HG02870 (cell line): Measurements from ENCODE around the gene GPX4.

Source experiments
- ATAC-seq: cut with Tn5 transposase; IDR thresholded peaks from one replicate; pipeline ENCODE4 v1.9.1; 2021; ENCODE audit warnings: mild to moderate bottlenecking, moderate library complexity; ENCODE audit not compliant: unreplicated experiment

GPX4 gene

DNA sequence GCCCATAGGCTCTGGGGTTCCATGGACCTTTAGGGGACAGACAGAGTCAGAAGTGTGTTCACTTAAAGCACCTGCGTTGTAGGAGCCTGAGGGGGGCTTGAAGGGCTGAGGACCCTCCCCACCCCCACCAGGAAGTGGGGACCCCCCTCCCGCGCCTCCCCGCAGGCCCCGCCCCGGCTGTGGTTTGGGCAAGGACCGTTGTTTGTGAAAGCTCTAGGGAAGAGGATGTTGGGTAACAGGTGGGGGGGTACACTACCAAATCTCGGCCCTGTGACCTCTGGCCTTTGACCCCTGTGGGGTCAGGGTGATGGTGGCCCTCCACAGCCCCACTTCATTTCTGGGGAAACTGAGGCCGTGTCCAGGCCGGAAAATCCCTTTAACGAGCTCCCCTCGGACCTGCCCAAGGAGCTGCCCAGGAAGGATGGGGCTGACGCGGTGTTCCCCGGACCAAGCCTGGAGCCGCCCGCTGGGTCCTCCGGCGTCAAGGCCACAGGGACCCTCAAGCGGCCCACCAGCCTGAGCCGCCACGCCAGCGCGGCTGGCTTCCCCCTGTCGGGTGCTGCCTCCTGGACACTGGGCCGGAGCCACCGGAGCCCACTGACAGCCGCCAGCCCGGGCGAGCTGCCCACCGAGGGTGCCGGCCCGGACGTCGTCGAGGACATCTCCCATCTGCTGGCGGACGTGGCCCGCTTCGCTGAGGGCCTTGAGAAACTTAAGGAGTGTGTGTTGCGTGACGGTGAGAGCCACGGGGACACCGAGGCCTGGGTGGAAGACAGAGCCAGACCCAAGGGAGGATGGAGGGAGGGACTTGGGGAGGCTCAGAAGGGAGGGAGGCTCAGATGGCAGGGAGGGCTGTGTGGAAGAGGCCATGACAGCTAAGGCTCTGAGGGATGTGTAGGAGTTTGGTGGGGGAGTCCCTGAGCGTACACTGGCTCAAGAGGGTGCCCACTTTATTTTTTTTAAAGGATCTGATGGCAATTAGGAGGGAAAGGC lies 35.5 kb upstream of the GPX4 start:
- ATAC-seq, result no peak

GRCh38 chr19:1069009-1069779 lies 34.6 kb upstream of the GPX4 start:
- ATAC-seq, result no peak

GRCh38 chr19:1070576-1070930 lies 33.2 kb upstream of the GPX4 start:
- no peak for ATAC-seq

DNA sequence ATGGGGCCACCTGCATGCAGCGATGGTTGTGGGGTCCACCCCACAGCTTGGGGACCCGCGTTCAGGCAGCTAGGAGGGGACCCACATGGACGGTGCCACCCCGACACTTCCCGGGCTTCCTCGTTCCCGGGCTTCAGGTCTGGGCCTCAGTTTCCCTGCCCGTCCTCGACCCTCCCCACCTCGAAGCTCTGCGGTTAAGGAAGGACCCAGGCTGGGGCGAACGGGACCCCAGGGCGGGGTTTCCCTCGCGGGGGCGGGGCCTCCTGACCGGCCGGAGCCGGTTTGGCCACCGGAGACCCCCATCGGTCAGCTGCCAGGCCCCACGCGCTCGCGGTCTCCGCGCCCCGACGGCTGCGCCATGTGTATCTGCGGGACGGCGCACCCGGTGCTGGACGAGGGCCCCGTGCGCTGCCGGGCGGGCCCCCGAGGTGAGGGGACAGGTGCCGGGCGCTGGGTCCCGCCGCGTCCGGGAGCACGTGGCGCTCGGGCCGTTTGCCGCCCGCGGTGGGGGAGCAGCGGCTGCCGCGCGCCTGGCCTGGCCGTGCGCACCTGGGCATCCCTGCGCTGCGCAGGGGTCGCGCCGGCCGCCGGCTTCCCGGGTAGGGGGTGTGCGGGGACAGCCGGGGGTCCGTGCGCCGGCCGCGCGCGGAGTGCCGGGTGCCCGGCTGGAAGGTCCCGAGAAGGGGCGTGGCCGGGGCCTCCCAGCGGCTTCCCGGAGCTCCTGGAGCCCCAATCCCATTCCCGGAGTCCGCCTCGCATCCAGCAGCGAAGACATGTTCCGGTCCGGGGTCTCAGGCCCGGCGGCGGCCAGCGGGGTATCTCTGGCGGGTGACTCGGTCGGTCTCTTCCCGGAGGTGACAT lies 32.6 kb upstream of the GPX4 start:
- ATAC-seq, result no peak

GRCh38 chr19:1072371-1073015 lies 31.3 kb upstream of the GPX4 start:
- ATAC-seq, result no peak

DNA sequence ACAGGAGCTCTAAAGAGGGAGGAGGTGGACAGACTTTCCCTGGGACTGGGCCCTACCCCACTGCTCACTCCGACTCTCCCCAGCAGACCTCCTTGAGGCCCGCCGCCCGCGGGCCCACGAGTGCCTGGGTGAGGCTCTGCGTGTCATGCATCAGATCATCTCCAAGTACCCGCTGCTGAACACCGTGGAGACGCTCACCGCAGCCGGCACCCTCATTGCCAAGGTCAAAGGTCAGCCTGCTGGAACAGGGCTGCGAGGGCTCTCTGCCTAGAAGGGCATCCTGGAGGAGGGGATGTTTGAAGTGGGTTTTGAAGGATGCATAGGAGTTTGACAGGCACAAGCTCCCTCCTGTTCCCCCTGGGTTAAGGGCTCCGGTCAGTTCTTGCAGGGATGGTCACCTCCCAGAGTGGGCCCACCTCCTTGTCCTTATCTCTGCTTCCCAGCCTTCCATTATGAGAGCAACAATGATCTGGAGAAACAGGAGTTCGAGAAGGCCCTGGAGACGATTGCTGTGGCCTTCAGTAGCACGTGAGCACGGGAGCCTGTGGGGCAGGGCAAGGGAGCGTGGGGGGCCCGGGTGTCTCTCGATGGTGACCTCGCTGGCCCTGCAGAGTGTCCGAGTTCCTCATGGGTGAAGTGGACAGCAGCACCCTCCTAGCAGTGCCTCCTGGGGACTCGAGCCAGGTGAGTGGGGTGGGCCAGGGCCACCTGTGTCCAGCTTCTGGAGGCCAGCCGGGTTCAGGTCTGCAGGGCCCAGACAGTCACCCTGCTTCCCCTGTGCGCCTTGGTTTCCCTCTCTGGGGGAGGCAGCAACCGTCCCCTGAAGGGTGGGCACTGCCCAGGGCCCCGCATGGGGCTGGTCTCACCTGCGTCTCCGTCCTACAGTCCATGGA lies 30.5 kb upstream of the GPX4 start:
- ATAC-seq, result no peak

- no peak for ATAC-seq
These were observed 29.8 kb upstream of the GPX4 start for GRCh38 chr19:1073956-1074517.

DNA sequence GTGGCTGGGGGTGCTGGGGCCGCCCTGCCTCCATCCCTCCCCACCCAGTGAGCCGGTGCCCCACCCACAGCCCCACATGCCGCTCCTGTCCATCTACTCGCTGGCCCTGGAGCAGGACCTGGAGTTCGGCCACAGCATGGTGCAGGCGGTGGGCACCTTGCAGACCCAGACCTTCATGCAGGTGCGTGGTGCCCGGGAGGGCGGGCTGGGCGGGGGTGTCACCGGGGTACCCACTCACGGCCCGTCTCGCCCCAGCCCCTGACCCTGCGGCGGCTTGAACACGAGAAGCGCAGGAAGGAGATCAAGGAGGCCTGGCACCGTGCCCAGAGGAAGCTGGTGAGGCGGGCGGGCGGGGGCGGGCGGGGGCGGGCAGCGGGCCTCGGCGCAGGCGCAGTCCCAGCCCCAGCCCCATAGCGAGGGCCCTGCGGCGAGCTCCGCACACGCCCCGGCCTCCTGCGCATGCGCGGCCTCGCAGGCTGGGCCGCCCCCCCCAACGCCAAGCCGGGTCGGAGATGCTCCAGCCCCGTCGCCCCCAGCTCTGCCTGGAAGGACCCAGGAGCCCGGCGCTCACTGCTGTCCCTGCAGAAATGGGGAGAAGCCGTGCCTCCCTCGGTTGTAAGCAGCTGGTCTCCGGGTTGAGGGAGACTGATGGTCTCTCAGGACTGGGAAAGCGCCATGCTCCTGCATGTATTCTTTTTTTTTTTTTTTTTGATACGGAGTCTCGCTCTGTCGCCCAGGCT lies 29.1 kb upstream of the GPX4 start:
- no peak for ATAC-seq

DNA sequence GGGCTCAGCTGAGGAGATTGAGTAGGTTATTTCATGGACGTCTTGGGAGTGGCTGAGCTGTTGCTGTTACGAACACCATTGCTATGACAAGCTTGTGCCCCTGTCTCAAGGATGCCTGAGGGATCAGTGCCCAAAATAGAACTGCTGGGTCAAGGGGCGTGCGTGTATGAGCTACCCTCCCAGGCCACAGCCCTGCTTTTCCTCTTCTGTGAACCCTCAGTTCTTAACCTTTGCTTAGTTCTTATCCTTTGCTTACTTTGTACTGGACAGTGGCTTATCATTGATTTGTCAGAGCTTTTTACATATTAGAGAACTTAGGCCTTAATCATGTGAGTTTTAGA lies 27.8 kb upstream of the GPX4 start:
- no peak for ATAC-seq

- ATAC-seq, result no peak
These were observed 26.8 kb upstream of the GPX4 start for GRCh38 chr19:1076951-1077350.

DNA sequence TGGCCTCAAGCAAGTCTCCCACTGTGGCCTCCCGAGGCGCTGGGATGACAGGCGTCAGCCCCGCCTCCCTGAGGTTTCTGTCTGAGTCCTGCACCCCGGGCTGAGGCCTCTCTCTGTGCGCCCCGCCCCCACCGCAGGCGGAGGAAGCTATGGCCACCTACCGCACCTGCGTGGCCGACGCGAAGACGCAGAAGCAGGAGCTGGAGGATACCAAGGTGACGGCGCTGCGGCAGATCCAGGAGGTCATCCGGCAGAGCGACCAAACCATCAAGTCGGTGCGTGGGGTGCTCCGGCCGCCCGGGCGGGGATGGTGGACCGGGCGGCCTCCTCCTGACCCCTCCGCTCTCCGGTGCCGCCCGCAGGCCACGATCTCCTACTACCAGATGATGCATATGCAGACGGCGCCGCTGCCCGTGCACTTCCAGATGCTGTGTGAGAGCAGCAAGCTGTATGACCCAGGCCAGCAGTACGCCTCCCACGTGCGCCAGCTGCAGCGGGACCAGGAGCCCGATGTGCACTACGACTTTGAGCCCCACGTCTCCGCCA lies 24.2 kb upstream of the GPX4 start:
- no peak for ATAC-seq

- ATAC-seq, result no peak
These were observed 23.2 kb upstream of the GPX4 start for GRCh38 chr19:1080360-1081161.

DNA sequence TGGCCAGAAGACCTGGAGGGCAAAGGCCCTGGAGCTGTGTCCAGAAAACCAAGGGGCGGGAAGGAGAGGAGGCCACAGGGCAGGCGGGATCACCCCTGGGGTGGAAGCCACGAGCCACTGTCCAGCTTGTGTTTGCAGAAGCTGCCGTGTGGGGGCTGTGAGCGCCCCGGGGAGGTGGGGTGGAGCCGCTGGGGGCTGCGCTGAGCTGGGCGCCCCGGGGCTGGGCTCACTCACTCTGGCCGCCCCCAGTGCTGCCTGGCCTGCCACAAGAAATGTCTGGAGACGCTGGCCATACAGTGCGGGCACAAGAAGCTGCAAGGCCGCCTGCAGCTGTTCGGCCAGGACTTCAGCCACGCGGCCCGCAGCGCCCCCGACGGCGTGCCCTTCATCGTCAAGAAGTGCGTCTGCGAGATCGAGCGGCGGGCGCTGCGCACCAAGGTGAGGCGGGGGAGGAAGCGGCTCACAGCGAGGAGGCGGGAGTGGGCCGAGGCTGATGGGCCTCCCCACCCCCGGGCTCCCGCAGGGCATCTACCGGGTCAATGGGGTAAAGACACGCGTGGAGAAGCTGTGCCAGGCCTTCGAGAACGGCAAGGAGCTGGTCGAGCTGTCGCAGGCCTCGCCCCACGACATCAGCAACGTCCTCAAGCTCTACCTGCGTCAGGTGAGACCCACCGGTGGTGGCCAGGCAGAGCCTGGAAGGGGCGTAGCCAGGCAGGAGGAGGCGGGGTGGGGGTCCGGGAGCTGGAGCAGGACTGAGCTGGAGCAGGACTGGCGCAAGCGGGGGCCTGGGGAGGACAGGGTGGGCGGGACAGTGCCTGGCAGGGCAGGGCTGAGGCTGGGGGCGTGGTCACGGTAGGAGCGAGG lies 22.3 kb upstream of the GPX4 start:
- no peak for ATAC-seq

DNA sequence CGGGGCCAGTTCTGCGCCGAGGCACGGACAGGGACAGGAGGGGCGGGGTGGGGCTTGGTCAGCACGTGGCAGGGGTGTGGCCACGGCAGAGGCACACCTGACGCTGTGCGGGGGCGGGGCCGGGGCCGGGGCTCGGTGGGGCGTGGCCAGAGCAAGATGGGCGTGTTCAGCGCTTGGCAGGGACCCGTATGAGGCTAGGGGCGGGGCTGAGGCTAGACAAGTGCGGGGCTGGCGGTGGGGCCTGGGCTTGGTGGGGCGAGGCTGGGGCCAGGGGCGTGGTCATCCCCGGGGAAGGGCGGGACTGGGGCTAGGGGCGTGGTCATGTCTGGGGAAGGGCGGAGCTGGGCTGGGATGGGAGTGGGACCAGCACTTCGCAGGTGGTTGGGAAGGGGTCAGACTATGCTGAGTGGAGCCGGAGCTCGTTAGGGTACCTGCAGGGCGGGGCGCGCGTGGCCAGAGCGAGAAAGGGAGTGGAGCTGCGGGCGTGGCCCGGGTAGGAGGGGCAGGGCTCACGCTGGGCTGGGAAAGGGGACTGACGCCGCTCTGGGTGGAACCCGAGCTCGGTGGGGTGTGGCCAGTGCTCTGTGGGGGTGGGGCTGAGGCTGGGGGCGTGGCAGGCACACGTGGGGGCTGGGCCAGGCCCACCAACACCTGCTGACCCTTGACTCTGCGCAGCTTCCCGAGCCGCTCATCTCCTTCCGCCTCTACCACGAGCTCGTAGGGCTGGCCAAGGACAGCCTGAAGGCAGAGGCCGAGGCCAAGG lies 21.4 kb upstream of the GPX4 start:
- ATAC-seq, result no peak

DNA sequence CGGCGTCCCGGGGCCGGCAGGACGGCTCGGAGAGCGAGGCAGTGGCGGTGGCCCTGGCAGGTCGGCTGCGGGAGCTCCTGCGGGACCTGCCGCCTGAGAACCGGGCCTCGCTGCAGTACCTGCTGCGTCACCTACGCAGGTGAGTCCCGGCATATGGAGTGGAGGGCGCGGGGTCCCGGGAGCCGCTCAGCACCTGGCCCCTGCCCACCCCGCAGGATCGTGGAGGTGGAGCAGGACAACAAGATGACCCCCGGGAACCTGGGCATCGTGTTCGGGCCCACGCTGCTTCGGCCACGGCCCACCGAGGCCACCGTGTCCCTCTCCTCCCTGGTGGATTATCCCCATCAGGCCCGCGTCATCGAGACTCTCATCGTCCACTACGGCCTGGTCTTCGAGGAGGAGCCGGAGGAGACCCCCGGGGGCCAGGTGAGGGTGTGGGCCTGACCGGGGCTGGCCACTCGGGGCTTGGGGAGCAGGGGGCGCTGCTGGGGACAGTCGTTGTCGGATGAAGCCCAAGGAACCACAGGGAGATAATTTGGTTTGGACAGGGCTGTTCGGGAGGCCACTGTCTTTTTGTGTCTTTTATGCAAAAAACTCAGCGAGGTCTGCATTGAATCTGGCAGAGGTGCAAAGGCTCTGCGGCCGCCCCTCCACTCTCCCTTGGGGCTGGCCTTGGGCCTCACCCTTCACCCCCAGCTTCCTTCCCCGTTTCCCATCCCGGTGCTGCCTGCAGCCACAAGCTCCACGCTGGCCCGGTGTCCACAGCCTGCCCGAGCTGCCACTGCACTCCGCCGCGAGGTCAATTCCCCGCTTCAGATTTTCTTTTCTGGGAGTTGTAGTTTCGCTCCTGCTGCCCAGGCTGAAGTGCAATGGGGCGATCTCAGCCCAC lies 20.6 kb upstream of the GPX4 start:
- ATAC-seq, result no peak
